Peyer's patch (tissue), 4 donors: ENCODE results near the gene SEC14L3.

ENCODE experiments used
- CTCF ChIP-seq, 6 experiments: fragments of 450-650 bp in 4 of 6; fragments of 200-600 bp in 2 of 6; sonication (generic) in 1 of 6; IDR thresholded peaks; one replicate each; pipeline ENCODE4 v1.5.1; 2017 to 2019; ENCODE audit warnings: antibody characterized with exemption in 6 of 6, mild to moderate bottlenecking in 3 of 6, moderate library complexity in 1 of 6
- POLR2A ChIP-seq, 2 donors: fragments of 450-650 bp; IDR thresholded peaks; one replicate each; pipeline ENCODE4 v1.5.1; 2017; ENCODE audit warnings: antibody characterized with exemption in 2 of 2, mild to moderate bottlenecking in 2 of 2, moderate library complexity in 2 of 2

DNA sequence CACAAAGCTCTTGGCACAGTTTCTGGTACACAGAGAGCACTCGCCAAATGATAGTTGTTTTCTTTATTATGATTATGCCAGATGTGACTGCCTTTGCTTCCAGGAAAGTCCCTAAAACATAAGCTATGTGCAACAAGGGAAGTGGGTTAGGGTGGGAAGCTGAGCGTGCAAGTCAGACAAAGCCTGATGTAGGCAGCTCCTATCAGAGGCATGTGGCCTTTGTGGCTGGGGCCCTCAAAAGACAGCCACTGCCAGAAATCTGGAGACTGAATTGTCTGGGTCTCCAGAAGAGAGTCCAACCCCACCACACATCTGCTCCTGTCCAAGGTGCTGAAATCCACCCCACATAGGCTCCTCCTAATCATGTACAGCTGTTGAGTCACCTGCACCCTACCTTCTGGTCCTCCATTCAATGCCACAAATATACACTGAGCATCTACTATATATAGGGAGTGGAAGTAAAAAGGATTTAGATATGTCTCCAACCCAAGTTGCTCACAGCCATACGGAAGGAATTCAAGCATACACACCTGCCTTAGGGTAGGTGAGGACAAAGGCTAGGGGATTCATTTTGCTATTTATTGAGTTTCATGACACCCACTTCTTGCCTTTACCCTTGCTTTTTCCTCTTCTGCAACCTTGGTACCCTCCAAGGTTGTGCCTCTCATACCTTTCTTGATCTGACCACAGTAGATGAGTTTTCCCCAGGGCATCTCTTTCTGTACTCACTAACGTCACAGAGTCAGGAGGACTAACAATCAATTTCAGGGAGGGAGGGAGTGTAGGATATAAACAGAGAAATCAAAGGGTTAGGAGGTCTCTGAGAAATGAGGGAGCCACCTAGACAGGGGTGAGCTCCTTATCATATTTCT lies 12.4 kb downstream of the SEC14L3 start:
- TF ChIP-seq CTCF (IDR thresholded peaks at IDR 0.05) (no peak), POLR2A (IDR thresholded peaks at IDR 0.05) (no peak)
